Thoracic aorta (tissue), 2 donors: ENCODE data around the gene MCFD2. TPM values are rescaled to one million over a fixed set of nuclear protein-coding genes. Genes with fewer than 3 reads are reported as not detected.

Source experiments
- ATAC-seq: fragments of 150-250 bp; one replicate; pipeline ENCODE4 v1.8.0; 2017; ENCODE audit warnings: low read depth; ENCODE audit not compliant: insufficient number of reproducible peaks, low FRiP score
- DNase-seq: peaks from one replicate; pipeline ENCODE4 v3.0.0-alpha.2; 2020; ENCODE audit warnings: low spot score
- H3K27ac ChIP-seq, 2 donors: fragments of 200-600 bp; sonication (generic); 1 replicate in 1 of 2; 2 replicates in 1 of 2; pipeline ENCODE4 v1.5.1; 2016; ENCODE audit warnings: mild to moderate bottlenecking in 2 of 2, moderate library complexity in 2 of 2
- H3K27me3 ChIP-seq: fragments of 200-600 bp; sonication (generic); replicated peaks from 2 replicates; pipeline ENCODE4 v1.6.0; 2016; ENCODE audit warnings: mild to moderate bottlenecking; ENCODE audit not compliant: insufficient read depth
- H3K36me3 ChIP-seq: fragments of 200-600 bp; sonication (generic); one replicate; pipeline ENCODE4 v1.5.1; 2016
- H3K4me1 ChIP-seq, 2 donors: fragments of 200-600 bp; sonication (generic); 1 replicate in 1 of 2; 2 replicates in 1 of 2; pipeline versions ENCODE4 v1.5.1 to v1.6.0; 2016; ENCODE audit warnings: low read depth in 2 of 2, mild to moderate bottlenecking in 1 of 2; ENCODE audit not compliant: control insufficient read depth in 1 of 2
- H3K4me3 ChIP-seq: fragments of 200-600 bp; sonication (generic); 2 replicates; pipeline ENCODE4 v1.5.1; 2016; ENCODE audit warnings: mild to moderate bottlenecking
- H3K9me3 ChIP-seq: fragments of 200-600 bp; sonication (generic); 2 replicates; pipeline ENCODE4 v1.5.1; 2016
- total RNA-seq, 2 donors: library from RNA; depleted of rRNA; stranded (reverse); fragments of >200 nt; gene quantifications; one replicate each; pipeline versions ENCODE4 v1.1.0 to v1.2.3, GENCODE V29; 2016
- TF ChIP-seq, protein P1 (sequence below): fragments of 200-600 bp; sonication (generic); IDR thresholded peaks from one replicate; pipeline ENCODE4 v1.5.1; 2019; ENCODE audit warnings: antibody characterized with exemption

Gene MCFD2
- total RNA-seq, 2 donors from 2014 or later = 79.9 to 127 TPM

DNA sequence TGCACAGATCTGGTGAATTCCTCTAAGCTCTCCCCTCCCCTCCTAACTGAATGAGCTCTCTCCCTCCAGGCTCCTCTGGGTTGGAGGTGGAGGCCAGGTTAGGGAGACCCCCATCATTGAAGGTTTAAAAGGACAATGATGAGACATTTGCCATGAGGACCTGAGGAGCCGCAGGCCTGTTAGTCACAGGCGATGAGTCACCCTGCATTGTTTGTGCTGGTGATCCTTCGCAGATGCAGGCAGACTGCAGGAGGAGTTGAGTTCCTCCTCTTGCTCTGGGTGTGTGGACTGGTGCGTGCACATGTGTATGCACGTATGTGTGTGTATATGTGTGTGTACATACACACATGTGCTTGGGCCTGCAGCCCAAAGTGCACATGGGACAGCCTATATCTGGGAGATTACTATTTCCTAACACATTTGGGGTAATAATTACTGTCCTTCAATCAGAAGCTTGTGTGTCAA is 42.0 kb downstream of the MCFD2 start:
- peaks cover 0 to 33% of the 10 kb centered on the region in 2 donors for H3K4me1 ChIP-seq
- no peak overlapping the region for H3K27ac ChIP-seq

DNA sequence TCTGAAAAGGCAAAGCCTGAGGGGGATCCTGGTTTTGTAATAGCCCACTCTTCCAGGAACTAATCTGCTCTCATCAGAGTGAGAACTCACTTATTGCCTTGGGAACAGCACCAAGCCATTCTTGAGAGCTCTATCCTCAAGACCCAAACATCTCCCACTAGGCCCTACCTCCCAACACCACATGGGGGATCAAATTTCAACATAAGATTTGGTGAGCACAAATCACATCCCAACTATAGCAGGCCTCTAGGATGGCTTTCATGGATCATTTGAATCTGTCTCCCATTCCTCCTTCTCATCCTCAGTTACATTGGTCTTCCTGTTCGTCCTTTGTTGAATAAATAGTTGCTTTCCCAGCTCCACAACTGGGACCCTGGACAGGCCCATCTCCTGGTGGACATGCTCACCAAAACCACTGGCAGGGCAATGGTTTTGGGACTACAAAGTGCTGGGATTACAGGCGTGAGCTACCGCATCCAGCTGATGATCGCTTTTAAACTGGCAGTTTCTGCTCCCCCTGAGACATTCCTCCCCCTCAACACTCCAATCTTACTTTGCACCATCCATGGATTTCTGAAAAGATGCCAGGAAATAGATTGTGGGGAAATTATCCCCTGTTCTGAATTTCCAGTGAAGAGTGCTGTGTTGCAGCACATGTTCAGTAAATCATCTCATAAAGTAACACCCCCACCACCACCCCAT is 42.6 kb downstream of the MCFD2 start:
- Histone ChIP-seq H3K27ac (no peak overlapping the region), H3K9me3 (no peaks in the 10 kb centered on the region), H3K36me3 (no peaks in the 10 kb centered on the region), H3K4me3 (no peak overlapping the region), H3K27me3 (no peaks in the 10 kb centered on the region), H3K4me1 (peaks cover 0 to 27% of the 10 kb centered on the region in 2 donors)
- DNase-seq (no peak), ATAC-seq (peak; percentile 8)
- TF ChIP-seq, protein P1, sequence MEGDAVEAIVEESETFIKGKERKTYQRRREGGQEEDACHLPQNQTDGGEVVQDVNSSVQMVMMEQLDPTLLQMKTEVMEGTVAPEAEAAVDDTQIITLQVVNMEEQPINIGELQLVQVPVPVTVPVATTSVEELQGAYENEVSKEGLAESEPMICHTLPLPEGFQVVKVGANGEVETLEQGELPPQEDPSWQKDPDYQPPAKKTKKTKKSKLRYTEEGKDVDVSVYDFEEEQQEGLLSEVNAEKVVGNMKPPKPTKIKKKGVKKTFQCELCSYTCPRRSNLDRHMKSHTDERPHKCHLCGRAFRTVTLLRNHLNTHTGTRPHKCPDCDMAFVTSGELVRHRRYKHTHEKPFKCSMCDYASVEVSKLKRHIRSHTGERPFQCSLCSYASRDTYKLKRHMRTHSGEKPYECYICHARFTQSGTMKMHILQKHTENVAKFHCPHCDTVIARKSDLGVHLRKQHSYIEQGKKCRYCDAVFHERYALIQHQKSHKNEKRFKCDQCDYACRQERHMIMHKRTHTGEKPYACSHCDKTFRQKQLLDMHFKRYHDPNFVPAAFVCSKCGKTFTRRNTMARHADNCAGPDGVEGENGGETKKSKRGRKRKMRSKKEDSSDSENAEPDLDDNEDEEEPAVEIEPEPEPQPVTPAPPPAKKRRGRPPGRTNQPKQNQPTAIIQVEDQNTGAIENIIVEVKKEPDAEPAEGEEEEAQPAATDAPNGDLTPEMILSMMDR = no peak

More for the DNA sequence above, 42.0 kb downstream of the MCFD2 start:
- no peaks in the 10 kb centered on the region for H3K9me3 ChIP-seq
- ATAC-seq = peak; percentile 56
- H3K4me3 ChIP-seq = no peak overlapping the region
- no peaks in the 10 kb centered on the region for H3K27me3 ChIP-seq
- peak; percentile 43 for DNase-seq
- TF ChIP-seq, protein P1 = no peak
- H3K36me3 ChIP-seq = no peaks in the 10 kb centered on the region

DNA sequence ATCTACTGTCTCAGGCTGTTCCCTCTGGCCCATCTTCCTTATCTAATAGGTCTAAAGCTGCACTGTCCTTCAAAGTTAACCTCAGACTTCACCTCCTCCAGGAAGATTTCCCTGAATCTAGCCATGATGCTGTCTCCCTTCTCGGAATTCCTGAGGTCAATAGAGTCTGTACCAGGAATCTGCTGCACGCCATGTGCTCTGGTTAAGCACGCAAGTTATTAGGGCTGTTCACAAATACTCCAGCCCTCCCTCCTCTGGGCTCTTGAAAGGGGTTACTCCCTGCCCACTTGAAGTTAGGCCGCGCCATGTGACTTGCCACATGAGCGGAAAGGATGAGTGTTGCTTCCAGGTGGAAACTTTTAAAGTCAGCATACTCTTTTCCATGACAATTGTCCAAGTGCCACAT is 43.6 kb downstream of the MCFD2 start:
- TF ChIP-seq, protein P1 = no peak
- Histone ChIP-seq H3K27me3 (no peaks in the 10 kb centered on the region), H3K9me3 (no peaks in the 10 kb centered on the region), H3K36me3 (no peaks in the 10 kb centered on the region), H3K4me1 (peaks cover 0 to 27% of the 10 kb centered on the region in 2 donors), H3K4me3 (no peak overlapping the region), H3K27ac (no peak overlapping the region)
- DNase-seq (no peak), ATAC-seq (no peak)

DNA sequence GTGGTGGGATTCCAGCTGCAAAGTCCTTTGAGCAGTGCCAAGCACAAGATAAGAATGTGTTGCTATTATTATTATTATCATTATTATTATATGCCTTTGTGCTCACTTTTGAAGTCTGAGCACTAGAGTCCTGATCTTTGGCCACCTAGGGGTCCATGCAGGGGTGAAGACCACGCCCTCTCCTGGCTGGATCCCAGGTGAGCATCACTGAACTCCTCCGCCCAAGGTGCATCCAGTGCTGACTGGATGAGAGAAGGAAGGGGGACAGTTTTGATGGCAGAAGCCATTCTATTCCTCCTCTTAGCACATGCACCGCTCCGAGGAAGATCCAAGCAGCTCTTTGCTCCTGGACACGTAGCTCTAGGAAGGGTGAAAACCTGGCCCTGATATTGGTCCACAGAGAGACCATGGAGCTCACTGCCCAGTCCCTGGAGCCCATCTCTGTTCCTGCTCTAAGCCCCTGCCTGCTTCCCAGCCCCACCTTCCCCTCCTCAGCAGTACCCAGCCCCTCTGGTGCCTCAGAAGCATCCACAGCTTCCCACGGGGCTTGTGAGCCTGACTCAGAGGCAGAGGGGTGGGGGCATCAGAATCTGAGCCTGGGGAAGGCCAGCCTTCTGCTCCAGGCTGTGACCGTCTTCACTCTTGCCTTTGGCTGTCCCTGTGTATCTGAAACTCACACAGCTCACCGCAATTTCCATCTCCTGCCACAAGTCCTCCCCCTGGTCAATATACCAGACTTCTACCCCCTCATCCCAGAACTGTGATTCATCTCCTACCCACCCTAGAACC is 45.4 kb downstream of the MCFD2 start:
- Histone ChIP-seq H3K4me1 (peaks cover 0 to 27% of the 10 kb centered on the region in 2 donors), H3K4me3 (no peak overlapping the region), H3K27ac (no peak overlapping the region), H3K27me3 (no peaks in the 10 kb centered on the region), H3K36me3 (no peaks in the 10 kb centered on the region), H3K9me3 (no peaks in the 10 kb centered on the region)
- DNase-seq = no peak
- TF ChIP-seq, protein P1 = no peak
- no peak for ATAC-seq

DNA sequence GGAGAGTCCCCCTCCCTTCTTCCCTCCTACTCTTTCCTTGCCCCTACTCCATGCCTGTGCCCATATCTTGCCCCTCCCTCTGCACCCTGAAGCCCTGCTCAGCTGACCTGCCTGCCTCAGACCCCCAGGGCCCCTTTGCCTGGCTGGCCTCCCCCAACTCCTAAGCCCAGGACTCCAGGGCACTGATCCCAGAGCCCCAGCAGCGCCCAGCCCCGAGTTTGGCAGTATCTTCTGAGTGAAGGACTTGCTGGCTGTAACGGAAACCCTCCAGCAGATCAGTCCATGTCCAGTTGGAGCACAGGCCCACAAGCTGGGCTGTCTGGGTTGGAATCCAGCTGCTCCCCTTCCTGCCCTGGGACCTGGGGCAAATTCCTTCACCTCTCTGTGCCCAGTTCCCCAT is 46.0 kb downstream of the MCFD2 start:
- TF ChIP-seq, protein P1 = no peak
- H3K27ac ChIP-seq = no peak overlapping the region
- no peaks in the 10 kb centered on the region for H3K36me3 ChIP-seq
- H3K4me3 ChIP-seq = no peak overlapping the region
- peaks cover 5% of the 10 kb centered on the region for H3K9me3 ChIP-seq
- peaks cover 0 to 27% of the 10 kb centered on the region in 2 donors for H3K4me1 ChIP-seq
- no peaks in the 10 kb centered on the region for H3K27me3 ChIP-seq
- ATAC-seq = no peak
- no peak for DNase-seq
